Measurements from ENCODE around the gene PLS3. TPM values are rescaled to one million over a fixed set of nuclear protein-coding genes. Genes with fewer than 3 reads are reported as not detected.

PLS3 gene
- total and polyA plus RNA-seq, 11 donors: 17.5 to 61.8 (median 36.6) TPM

DNA sequence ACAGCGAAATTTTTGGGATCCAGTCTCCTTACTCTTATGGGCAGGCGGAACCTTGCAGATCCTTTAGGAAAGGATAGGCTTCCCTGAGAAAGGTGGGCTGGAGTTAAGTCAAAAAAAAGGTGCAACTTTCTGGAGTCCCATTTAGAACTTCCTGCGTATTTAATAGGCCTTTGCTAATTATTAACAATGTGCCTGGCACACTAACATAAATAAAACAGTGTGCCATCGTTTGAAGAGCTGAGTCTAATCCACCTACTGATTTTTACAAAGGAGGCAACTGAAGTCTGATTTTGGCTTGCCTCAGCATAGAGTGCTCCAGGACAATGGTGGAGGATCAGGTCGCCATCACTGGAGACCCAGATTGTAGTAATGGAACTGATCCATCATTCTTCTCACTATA is 15.7 kb downstream of the PLS3 start:
- H3K4me3 ChIP-seq: no peak overlapping the region
- ATAC-seq (no peak), DNase-seq (no peak)
- WGBS, 4 donors: 77 to 95% (median 86%) methylated on average over 5 of the region's 5 CpGs
- TF ChIP-seq, protein P1, sequence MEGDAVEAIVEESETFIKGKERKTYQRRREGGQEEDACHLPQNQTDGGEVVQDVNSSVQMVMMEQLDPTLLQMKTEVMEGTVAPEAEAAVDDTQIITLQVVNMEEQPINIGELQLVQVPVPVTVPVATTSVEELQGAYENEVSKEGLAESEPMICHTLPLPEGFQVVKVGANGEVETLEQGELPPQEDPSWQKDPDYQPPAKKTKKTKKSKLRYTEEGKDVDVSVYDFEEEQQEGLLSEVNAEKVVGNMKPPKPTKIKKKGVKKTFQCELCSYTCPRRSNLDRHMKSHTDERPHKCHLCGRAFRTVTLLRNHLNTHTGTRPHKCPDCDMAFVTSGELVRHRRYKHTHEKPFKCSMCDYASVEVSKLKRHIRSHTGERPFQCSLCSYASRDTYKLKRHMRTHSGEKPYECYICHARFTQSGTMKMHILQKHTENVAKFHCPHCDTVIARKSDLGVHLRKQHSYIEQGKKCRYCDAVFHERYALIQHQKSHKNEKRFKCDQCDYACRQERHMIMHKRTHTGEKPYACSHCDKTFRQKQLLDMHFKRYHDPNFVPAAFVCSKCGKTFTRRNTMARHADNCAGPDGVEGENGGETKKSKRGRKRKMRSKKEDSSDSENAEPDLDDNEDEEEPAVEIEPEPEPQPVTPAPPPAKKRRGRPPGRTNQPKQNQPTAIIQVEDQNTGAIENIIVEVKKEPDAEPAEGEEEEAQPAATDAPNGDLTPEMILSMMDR (IDR thresholded peaks at IDR 0.05): no peak
- intact Hi-C loops (cut with DNase I): no loop called here
- no peaks in the 10 kb centered on the region for H3K27me3 ChIP-seq
- no peak overlapping the region for H3K27ac ChIP-seq
- peaks cover 0 to 38% (median 8%) of the 10 kb centered on the region in 12 donors for H3K4me1 ChIP-seq
- peaks cover 0 to 24% (median 0%) of the 10 kb centered on the region in 9 donors for H3K36me3 ChIP-seq
- no peaks in the 10 kb centered on the region for H3K9me3 ChIP-seq

DNA sequence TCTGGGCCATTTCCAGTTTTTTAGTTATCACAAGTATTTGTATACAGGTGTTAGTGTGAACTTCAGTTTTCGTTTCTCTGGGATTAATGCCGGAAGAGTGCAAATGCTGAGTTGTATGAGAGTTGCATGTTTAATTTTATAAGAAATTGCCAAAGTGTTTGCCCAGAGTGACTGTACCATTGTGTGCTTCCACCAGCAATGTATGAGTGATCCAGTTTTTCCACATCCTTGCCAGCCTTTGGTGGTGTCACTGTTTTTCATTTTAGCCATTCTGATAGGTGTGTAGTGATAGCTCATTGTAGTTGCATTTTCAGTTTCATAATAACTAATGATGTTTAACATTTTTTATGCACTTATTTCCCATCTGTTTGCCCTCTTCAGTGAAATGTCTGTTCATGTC is 18.4 kb downstream of the PLS3 start:
- TF ChIP-seq, protein P1 (IDR thresholded peaks at IDR 0.05): no peak
- no peak for TF ChIP-seq POLR2A (IDR thresholded peaks at IDR 0.05)
- WGBS, 4 donors: 89 to 99% (median 94%) methylated on average over 2 of the region's 2 CpGs
- intact Hi-C loops (cut with DNase I): no loop called here
- DNase-seq (no peak), ATAC-seq (no peak)
- Histone ChIP-seq H3K4me1 (peaks cover 0 to 43% (median 14%) of the 10 kb centered on the region in 12 donors), H3K9me3 (no peaks in the 10 kb centered on the region), H3K36me3 (peaks cover 0 to 24% (median 0%) of the 10 kb centered on the region in 9 donors), H3K4me3 (no peak overlapping the region), H3K27me3 (peaks cover 0 to 21% (median 0%) of the 10 kb centered on the region in 9 donors), H3K27ac (no peak overlapping the region)

- H3K27me3 ChIP-seq: peaks cover 0 to 22% (median 0%) of the 10 kb centered on the region in 9 donors
- no peak overlapping the region for H3K4me3 ChIP-seq
- WGBS, 4 donors: 77 to 90% (median 80%) methylated on average over 8 of the region's 8 CpGs
- intact Hi-C loops (cut with DNase I): no loop called here
- ATAC-seq (no peak), DNase-seq (no peak)
- peaks cover 0 to 46% (median 15%) of the 10 kb centered on the region in 12 donors for H3K4me1 ChIP-seq
- H3K36me3 ChIP-seq: peaks cover 0 to 21% (median 0%) of the 10 kb centered on the region in 9 donors
- TF ChIP-seq POLR2A (IDR thresholded peaks at IDR 0.05): no peak
- TF ChIP-seq, protein P1 (IDR thresholded peaks at IDR 0.05): no peak
- H3K9me3 ChIP-seq: no peaks in the 10 kb centered on the region
- H3K27ac ChIP-seq: peak overlapping the region in 5 of 12 donors; percentile 13 to 34 (median 25)
Observed at GRCh38 chrX:115579786-115580294, 18.9 kb downstream of the PLS3 start.

- H3K36me3 ChIP-seq: peaks cover 0 to 6% (median 0%) of the 10 kb centered on the region in 9 donors
- ATAC-seq: peak in 3 of 4 donors; percentile 32 to 49 (median 45)
- H3K27ac ChIP-seq: peak overlapping the region in 11 of 12 donors; percentile 23 to 77 (median 68)
- DNase-seq: no peak
- H3K4me3 ChIP-seq: peak overlapping the region in 1 of 12 donors; percentile 7
- no peaks in the 10 kb centered on the region for H3K9me3 ChIP-seq
- 21 to 49% (median 28%) methylated on average over 2 of the region's 2 CpGs for WGBS, 4 donors
- TF ChIP-seq, protein P1 (IDR thresholded peaks at IDR 0.05): no peak
- no peak for TF ChIP-seq POLR2A (IDR thresholded peaks at IDR 0.05)
- H3K27me3 ChIP-seq: peaks cover 0 to 22% (median 0%) of the 10 kb centered on the region in 9 donors
- H3K4me1 ChIP-seq: peaks cover 0 to 55% (median 15%) of the 10 kb centered on the region in 12 donors
- intact Hi-C loops (cut with DNase I): no loop called here
Observed at GRCh38 chrX:115581759-115582615, 21.0 kb downstream of the PLS3 start.
